OCI-LY1 (cell line): ENCODE measurements around the gene RPL35.

ENCODE experiments used
- CTCF ChIP-seq: fragments of 200-600 bp; sonication (generic), shearing (Covaris generic); IDR thresholded peaks from 2 replicates; pipeline ENCODE4 v1.5.1; 2017; ENCODE audit warnings: mild to moderate bottlenecking, antibody characterized with exemption, low read length, moderate library complexity, mixed read lengths
- EZH2 ChIP-seq: fragments of 200-600 bp; sonication (generic), shearing (Covaris generic); IDR thresholded peaks from 2 replicates; pipeline ENCODE4 v1.8.0; 2017; ENCODE audit warnings: borderline replicate concordance, mixed run types, mild to moderate bottlenecking, antibody characterized with exemption, low read length, moderate library complexity, mixed read lengths

DNA sequence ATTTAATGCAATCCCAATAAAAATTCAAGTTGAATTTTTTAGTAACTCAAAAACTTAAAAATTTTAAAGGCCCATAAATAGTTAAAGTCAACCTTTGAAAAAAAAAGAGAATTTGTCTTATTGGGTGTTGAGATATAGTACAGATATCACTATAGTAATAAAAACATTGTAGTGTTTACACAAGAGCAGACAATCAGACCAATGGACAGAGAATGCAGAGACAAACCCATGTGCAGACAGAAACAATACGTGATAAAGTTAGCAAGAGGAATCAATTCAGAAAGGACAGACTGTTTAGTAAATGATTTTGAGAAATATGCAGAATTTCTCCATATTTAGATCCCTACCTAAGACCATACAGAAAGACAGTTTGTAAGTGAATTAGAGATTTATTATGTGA is 45.2 kb upstream of the RPL35 start:
- TF ChIP-seq CTCF (no peak), EZH2 (no peak)
